CD4-positive, alpha-beta T cell (primary cell): ENCODE results near the gene MYH3. TPM values are rescaled to one million over a fixed set of nuclear protein-coding genes. Genes with fewer than 3 reads are reported as not detected.
A peak's percentile ranks its signal among the peaks of the same experiment; 100 is the strongest.

Source experiments
- ATAC-seq: fragments of 200-7000 bp; cut with Tn5 transposase; one replicate; pipeline ENCODE4 v1.10.0; 2022; ENCODE audit warnings: mild to moderate bottlenecking; ENCODE audit not compliant: poor library complexity
- CTCF ChIA-PET: fragments of 350-600 bp; sonication (Branson Sonifier 250); formaldehyde crosslinking; loops from one replicate; lab custom pipeline; 2021; ENCODE audit warnings: antibody characterized with exemption, inconsistent platforms; lab: Charles Lee
- POLR2A ChIA-PET: fragments of 350-600 bp; sonication (Branson Sonifier 250); formaldehyde crosslinking; loops from one replicate; lab custom pipeline; 2021; ENCODE audit warnings: antibody characterized with exemption, inconsistent platforms; lab: Charles Lee
- DNase-seq, 14 experiments: peaks; one replicate each; pipeline ENCODE4 v3.0.0-alpha.2; 2013 to 2020; ENCODE audit warnings: mixed read lengths in 2 of 14
- H3K27ac ChIP-seq, 2 donors: one replicate each; pipeline versions ENCODE4 v1.5.1 to v1.7.0; 2013; ENCODE audit warnings: low read length in 2 of 2, low read depth in 1 of 2, mild to moderate bottlenecking in 1 of 2
- H3K27me3 ChIP-seq, 2 experiments: 1 replicate in 1 of 2; 2 replicates in 1 of 2; pipeline versions ENCODE4 v1.6.1 to v1.7.0; 2013; ENCODE audit warnings: low read length in 2 of 2, control low read depth in 1 of 2, mild to moderate bottlenecking in 1 of 2, moderate library complexity in 1 of 2; ENCODE audit not compliant: insufficient read depth in 2 of 2, control insufficient read depth in 1 of 2
- H3K36me3 ChIP-seq: one replicate; pipeline ENCODE4 v1.6.1; 2013; ENCODE audit warnings: low read length, control low read depth; ENCODE audit not compliant: insufficient read depth
- H3K4me1 ChIP-seq: one replicate; pipeline ENCODE4 v1.6.1; 2013; ENCODE audit warnings: low read length, control low read depth; ENCODE audit not compliant: insufficient read depth
- H3K4me3 ChIP-seq: one replicate; pipeline ENCODE4 v1.5.1; 2013; ENCODE audit warnings: mild to moderate bottlenecking, low read length, moderate library complexity
- H3K9me3 ChIP-seq, 2 experiments: 1 replicate in 1 of 2; 2 replicates in 1 of 2; pipeline versions ENCODE4 v1.6.1 to v1.7.0; 2013; ENCODE audit warnings: low read length in 2 of 2, mild to moderate bottlenecking in 2 of 2, control low read depth in 1 of 2, moderate library complexity in 1 of 2; ENCODE audit not compliant: control insufficient read depth in 1 of 2, insufficient read depth in 1 of 2
- H3K27ac Mint-ChIP-seq: one replicate; pipeline ENCODE4 v1.8.0; 2020; ENCODE audit warnings: mixed read lengths
- H3K27me3 Mint-ChIP-seq: one replicate; pipeline ENCODE4 v1.8.0; 2021; ENCODE audit warnings: mixed read lengths
- H3K36me3 Mint-ChIP-seq: one replicate; pipeline ENCODE4 v1.8.0; 2021; ENCODE audit warnings: low read depth, mixed read lengths
- H3K4me1 Mint-ChIP-seq: one replicate; pipeline ENCODE4 v1.8.0; 2021; ENCODE audit warnings: low read depth, mixed read lengths
- H3K4me3 Mint-ChIP-seq: one replicate; pipeline ENCODE4 v1.8.0; 2020; ENCODE audit warnings: mild to moderate bottlenecking, mixed read lengths
- H3K9me3 Mint-ChIP-seq: one replicate; pipeline ENCODE4 v1.8.0; 2020; ENCODE audit warnings: mixed read lengths
- CTCF ChIP-seq: fragments of 200-600 bp; IDR thresholded peaks from one replicate; pipeline ENCODE4 v1.8.0; 2022; ENCODE audit warnings: antibody characterized with exemption, mild to moderate bottlenecking
- intact Hi-C, 2 experiments: fragments of 100-400 bp; cut with DNase I in 1 of 2; cut with micrococcal nuclease in 1 of 2; formaldehyde crosslinking; loops; one replicate each; pipeline versions ENCODE4 v1.15.1 to v1.9.0; 2023 to 2025; cut with DNase I, micrococcal nuclease
- total RNA-seq, 174 experiments: library from RNA in 2 of 174; stranded (reverse) in 2 of 174; gene quantifications; one replicate each; pipeline ENCODE4 v1.2.3 and lab custom pipeline; 2021 to 2026

The MYH3 gene
- total RNA-seq, 2 experiments from 2014 or later: 5.4 to 5.6 TPM

- H3K4me1 ChIP-seq: no peaks in the 10 kb centered on the region
- H3K9me3 ChIP-seq: no peaks in the 10 kb centered on the region
- TF ChIP-seq CTCF: no peak
- Mint-ChIP-seq H3K4me1 (no peaks in the 10 kb centered on the region), H3K27me3 (peaks cover 3% of the 10 kb centered on the region), H3K27ac (no peak overlapping the region), H3K36me3 (no peaks in the 10 kb centered on the region), H3K4me3 (no peak overlapping the region), H3K9me3 (no peaks in the 10 kb centered on the region)
- DNase-seq (no peak), ATAC-seq (no peak)
- H3K27ac ChIP-seq: no peak overlapping the region
- ChIA-PET POLR2A (interaction anchor here (0.5 kb wide), 1 partner anchor 251 kb away, joined by 3 read pairs; no protein-coding TSS in a partner anchor), CTCF (interaction anchor here (0.8 to 1.8 kb wide), 7 partner anchors 9 to 231 kb away, joined by 3 to 6 read pairs (median 3); no protein-coding TSS in a partner anchor)
- H3K27me3 ChIP-seq: no peaks in the 10 kb centered on the region
- no peak overlapping the region for H3K4me3 ChIP-seq
- no peaks in the 10 kb centered on the region for H3K36me3 ChIP-seq
- intact Hi-C loops: loop anchor here (5.0 to 10.0 kb wide), 2 partner anchors 690 to 892 kb away; no protein-coding TSS in a partner anchor
Observed at GRCh38 chr17:10617120-10617505, 40.0 kb downstream of the MYH3 start.

- H3K27ac Mint-ChIP-seq: no peak overlapping the region
- no peak overlapping the region for H3K4me3 Mint-ChIP-seq
- Histone ChIP-seq H3K4me1 (no peaks in the 10 kb centered on the region), H3K36me3 (no peaks in the 10 kb centered on the region), H3K27ac (no peak overlapping the region), H3K9me3 (no peaks in the 10 kb centered on the region), H3K4me3 (no peak overlapping the region), H3K27me3 (no peaks in the 10 kb centered on the region)
- peaks cover 3% of the 10 kb centered on the region for H3K27me3 Mint-ChIP-seq
- intact Hi-C loops: loop anchor here (5.0 to 10.0 kb wide), 2 partner anchors 689 to 892 kb away; no protein-coding TSS in a partner anchor
- H3K36me3 Mint-ChIP-seq: no peaks in the 10 kb centered on the region
- CTCF ChIA-PET: interaction anchor here (0.7 to 1.8 kb wide), 6 partner anchors 8 to 17 kb away, joined by 3 to 6 read pairs (median 4); no protein-coding TSS in a partner anchor
- ATAC-seq (peak; percentile 74), DNase-seq (peak; percentile 47 to 77 (median 58))
- peak; percentile 98 for TF ChIP-seq CTCF
- no peaks in the 10 kb centered on the region for H3K9me3 Mint-ChIP-seq
- no peaks in the 10 kb centered on the region for H3K4me1 Mint-ChIP-seq
- POLR2A ChIA-PET: interaction anchor here (0.5 kb wide), 1 partner anchor 251 kb away, joined by 3 read pairs; no protein-coding TSS in a partner anchor
Observed at GRCh38 chr17:10616502-10617119, 40.5 kb downstream of the MYH3 start.

- ChIA-PET CTCF (no interaction called here), POLR2A (no interaction called here)
- Mint-ChIP-seq H3K27ac (no peak overlapping the region), H3K27me3 (peaks cover 3% of the 10 kb centered on the region), H3K4me3 (no peak overlapping the region), H3K9me3 (no peaks in the 10 kb centered on the region), H3K4me1 (no peaks in the 10 kb centered on the region), H3K36me3 (no peaks in the 10 kb centered on the region)
- Histone ChIP-seq H3K27me3 (no peaks in the 10 kb centered on the region), H3K4me3 (no peak overlapping the region), H3K4me1 (no peaks in the 10 kb centered on the region), H3K9me3 (no peaks in the 10 kb centered on the region), H3K27ac (no peak overlapping the region), H3K36me3 (no peaks in the 10 kb centered on the region)
- intact Hi-C loops: loop anchor here (5.0 to 10.0 kb wide), 3 partner anchors 687 to 890 kb away; no protein-coding TSS in a partner anchor
- peak; percentile 25 for TF ChIP-seq CTCF
- peak in 3 of 14 experiments; percentile 5 to 31 (median 29) for DNase-seq
- no peak for ATAC-seq
Observed at GRCh38 chr17:10614536-10615155, 42.5 kb downstream of the MYH3 start.
